ENCODE measurements around the gene RETN.

RETN gene

DNA sequence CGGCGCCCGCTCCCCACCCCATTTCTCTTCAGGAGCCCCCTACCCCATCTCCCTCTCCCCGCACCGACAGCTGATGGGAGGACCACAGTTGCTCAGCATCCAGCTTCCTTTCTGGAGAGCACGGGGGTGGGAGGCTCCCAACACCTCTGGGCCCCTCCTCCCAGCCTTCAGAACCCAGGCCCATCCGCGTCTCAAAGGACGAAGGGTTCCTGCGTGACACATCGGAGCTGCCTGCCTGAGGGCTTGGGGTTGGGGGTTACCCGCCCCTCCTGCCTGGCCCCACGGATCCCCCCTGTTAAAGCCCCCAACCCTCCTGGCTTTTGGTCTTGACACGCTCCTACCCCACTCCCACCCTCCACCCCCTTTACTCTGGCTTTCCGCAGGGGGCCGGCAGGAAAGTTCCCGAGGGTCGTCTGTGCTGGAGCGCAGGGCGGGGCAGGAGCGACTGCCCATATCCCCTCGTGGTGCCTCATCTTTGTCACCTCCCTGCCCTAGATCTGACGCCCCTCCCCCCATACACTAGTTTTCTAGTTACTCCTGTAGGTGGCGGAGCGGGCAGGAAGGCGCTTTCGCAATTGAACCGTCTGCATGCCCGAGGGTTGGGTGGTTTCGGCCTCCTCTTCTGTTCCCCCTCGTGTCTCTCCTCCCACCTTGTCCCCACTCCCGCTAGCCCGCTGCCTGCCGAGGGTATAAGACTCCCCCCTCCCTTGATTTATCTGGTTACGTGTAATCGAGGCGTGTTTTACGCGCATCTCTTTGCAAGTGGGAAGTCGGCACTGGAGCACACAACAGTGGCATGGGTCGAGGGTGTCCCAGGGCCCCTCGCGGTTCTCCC lies 12.7 kb downstream of the RETN start:
- DNase-seq (ENCODE audit: low read depth in 3 of 3), result peak; percentile 76 to 84 (median 84)

DNA sequence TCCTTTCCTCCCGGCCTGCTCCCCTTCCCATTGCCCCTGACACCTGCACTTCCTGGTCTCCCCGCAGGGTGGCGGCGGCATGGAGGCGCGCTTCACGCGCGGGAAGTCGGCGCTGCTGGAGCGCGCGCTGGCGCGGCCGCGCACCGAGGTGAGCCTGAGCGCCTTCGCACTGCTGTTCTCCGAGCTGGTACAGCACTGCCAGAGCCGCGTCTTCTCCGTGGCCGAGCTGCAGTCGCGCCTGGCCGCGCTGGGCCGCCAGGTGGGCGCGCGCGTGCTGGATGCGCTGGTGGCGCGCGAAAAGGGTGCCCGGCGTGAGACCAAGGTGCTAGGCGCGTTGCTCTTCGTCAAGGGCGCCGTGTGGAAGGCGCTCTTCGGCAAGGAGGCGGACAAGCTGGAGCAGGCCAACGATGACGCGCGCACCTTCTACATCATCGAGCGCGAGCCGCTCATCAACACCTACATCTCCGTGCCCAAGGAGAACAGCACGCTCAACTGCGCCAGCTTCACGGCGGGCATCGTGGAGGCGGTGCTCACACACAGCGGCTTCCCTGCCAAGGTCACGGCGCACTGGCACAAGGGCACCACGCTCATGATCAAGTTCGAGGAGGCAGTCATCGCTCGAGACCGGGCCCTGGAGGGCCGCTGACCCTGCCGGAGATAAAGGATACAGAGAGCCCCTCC lies 13.5 kb downstream of the RETN start:
- DNase-seq (ENCODE audit: low read depth in 3 of 3), result no peak

DNA sequence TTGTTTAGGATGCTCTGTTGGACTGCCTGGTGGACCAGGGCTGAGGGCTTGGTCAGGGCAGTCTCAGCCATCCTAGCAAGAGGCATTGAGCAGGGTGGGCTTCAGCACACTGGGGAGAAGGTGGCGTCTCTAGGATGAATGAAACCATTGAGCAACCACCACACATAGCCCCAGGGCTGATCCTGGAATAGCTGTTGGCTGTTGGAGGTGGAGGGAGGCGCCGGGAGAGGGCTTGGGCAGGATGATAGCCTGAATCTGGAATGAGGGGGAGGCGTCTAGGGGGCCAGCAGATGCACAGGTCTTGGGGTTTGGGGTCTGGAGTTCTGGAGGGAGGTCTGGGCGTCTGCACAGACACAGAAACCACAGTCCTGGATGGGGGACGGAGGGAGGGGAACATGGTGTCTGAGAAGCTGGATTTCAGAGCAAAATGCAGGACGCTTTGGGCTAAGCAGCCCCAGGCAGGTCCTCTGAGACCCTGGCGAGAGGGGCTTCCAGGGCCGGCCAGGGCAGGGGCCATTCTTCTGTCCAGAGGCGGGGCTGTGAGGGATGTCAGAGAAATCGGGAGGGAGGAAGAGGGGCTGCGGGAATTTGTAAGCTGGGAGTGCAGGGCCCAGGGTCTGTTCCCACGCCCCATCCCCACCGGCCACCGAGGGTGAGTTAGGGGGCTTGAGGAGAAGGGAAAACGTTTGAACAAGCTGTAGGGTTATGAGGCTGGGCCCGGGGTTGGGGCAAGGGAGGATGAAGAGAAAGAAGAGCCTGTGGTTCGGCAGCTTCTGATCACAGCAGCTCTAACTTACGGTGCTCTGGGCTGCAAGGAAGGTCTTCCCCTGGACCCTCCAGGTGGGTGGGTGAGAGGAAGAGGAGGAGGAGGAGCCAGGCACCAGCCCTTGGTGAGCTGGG lies 16.9 kb downstream of the RETN start:
- no peak for DNase-seq (ENCODE audit: low read depth in 3 of 3)

DNA sequence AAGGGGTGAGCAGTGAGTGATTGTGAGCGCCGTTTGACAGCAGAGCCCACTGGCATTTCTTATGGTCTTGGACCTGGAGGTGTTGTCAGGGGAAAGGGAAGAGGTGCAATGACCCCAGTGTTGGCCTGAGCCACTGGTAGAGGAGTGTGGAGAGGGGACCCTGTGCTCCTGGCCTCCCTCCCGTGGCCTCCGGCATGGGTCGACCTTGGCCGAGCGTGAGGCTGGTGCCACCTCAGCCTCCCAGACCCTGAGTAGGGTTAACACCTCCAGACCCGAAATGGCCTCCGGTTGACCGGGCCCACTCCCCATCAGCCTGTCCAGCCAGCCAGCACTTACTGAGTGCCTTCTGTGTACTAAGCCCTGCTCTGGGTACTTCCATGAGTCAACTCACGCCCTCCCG lies 18.3 kb downstream of the RETN start:
- no peak for DNase-seq (ENCODE audit: low read depth in 3 of 3)

DNA sequence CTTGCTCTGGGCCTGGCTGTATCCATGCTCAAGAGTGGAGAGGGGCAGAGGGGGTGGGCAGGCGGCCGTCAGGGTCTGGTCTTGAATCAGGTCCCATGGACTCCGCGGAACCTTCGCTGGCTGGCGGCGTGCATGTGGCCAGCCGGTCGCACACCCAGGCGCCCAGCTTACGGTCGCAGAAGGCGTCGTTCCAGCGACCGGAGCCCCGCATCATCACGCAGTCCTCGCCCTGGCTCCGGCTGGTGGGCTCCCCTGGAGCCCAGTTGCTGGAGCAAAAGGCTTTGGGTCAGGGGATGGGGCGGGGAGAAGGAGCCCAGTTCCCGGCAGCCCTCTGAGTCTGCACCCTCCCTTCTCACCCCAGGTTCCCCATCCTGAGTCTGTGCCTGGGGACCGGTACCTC lies 20.3 kb downstream of the RETN start:
- no peak for DNase-seq (ENCODE audit: low read depth in 3 of 3)

DNA sequence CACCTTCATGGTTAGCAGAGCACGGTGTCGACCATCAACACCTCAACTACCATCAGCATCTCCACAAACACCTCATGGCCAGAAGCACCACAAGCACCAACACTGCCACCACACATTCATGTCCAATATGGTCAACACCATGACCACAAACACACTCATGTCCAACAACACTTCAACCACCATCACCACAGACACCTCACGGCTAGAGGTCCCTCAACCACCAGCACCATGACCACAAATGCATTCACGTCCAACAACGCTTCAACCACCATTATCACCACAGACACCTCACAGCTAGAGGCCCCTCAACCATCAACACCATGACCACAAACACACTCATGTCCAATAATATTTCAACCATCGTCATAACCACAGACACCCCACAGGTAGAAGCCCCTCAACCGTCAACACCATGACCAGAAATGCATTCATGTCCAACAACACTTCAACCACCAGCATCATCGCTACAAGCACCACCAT lies 22.0 kb downstream of the RETN start:
- no peak for DNase-seq (ENCODE audit: low read depth in 3 of 3)

DNA sequence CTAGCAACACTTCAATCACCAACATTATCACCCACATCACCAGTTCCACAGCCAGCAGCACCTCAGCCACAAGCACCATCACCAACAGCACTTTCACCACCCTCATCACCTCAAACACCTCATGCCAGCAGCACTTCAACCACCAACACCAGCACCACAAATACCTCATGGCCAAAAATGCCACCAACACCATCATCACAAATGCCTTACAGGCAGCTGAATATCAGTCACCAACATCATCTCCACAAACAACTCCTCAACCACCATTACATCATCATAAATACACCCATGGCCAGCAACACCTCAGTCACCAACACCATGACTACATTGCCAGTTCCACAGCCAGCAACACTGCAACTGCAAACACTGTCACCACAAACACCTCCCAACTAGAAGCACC lies 22.6 kb downstream of the RETN start:
- no peak for DNase-seq (ENCODE audit: low read depth in 3 of 3)

DNA sequence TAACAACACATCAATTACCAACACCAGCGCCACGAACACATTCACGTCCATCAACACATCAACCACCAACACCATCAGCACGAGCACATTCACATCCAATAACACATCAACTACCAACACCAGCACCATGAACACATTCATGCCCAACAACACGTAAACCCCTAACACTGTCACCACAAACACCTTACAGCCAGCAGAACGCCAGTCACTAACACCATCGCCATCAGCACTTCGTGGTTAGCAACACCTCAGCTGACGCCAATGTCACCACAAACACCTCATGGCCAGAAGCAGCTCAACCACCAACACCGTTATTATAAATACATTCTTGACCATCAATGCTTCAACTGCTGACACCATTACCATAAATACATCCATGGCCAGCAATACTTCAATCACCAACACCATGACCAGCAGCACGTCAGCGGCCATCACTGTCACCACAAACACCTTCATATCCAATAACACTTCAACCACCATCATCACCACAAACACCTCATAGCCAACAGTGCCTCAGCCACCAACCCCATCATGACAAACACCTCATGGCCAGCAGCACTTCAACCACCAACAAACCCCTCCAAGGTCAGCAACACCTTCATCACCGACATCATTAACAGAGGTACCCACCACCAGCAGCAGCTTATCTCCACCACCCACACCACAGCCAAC lies 23.7 kb downstream of the RETN start:
- DNase-seq (ENCODE audit: low read depth in 3 of 3), result no peak

DNA sequence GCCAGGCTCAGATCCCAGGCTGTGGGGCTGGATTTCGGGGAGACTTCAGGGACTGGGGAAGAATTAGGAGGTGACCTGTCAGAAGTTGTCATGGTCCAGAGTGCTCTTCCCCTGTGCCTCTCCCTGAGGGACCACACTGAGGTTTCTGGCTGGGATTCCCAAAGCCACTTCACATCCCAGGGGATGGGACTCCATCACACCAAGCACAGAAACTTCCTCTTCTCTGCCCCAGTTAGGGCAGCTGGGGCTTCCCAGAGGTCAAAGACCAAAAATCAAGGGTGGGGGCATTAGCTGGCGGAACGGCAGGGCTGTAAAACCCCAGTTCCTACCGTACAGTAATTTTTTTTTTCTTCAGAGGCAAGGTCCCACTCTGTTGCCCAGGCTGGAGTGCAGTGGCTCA lies 25.6 kb downstream of the RETN start:
- no peak for DNase-seq (ENCODE audit: low read depth in 3 of 3)

DNA sequence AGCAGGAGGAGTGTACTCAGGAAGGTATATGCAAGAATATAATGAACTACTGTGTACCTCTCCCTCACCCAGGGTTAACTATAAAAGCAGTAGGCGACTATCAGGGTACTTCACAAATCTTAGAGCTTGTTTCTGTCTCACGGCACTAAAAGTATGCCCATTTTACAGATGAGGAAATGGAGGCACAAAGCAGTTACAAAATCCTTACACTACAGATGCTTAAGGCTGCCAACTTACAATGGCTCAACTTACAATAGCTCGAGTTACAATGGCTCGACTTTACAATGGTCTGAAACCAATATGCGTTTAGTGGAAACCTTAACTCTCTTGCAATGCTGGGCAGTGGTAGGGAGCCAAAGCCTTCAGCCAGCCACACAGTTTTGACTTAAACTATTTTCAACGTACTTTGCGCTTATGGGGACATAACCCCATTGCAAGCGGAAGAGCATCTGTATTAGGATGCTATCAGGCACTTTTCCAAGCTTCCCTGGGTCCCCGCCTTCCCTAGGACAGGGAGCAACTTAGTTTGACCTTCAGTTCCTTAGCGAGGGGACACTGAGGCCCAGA lies 29.0 kb downstream of the RETN start:
- DNase-seq (ENCODE audit: low read depth in 3 of 3), result no peak

DNA sequence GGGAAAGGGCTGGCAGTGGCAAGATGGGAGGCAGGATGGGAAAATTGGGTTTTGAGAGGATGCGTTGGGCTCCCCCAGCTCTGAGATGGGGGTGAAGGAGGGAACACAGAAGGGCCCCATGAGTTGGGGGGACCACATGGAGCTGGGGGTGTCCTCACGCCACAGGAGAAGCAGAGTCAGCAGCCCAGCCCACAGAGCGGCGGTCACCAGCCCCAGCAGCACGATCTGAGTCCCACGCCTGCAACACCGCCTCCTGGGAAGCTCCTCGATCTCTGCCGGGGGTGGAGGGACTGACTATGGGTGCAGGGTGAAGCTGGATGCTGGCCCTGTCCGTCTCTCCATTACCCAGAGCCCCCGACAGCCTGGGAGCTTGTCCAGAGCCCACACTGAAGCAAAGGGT lies 29.7 kb downstream of the RETN start:
- DNase-seq (ENCODE audit: low read depth in 3 of 3), result no peak

DNA sequence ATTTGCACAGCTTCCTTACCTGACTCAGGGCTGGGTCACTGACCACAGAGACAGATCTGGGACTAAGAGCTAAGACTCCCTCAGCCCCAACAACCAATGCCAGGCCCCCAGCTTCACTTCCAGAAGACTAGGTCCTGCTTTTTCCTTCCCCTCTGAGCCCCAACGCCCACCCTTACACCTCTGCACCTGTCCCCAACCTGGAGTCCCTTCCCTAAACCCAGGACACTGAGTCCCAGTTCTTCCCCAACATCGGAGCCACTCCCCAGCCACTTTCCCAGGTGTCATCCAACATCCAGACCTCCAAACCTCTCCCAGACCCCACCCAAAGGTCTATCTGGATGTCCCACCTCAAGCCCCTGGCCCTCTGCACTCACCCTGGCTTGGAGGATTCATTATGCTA lies 30.2 kb downstream of the RETN start:
- no peak for DNase-seq (ENCODE audit: low read depth in 3 of 3)

DNA sequence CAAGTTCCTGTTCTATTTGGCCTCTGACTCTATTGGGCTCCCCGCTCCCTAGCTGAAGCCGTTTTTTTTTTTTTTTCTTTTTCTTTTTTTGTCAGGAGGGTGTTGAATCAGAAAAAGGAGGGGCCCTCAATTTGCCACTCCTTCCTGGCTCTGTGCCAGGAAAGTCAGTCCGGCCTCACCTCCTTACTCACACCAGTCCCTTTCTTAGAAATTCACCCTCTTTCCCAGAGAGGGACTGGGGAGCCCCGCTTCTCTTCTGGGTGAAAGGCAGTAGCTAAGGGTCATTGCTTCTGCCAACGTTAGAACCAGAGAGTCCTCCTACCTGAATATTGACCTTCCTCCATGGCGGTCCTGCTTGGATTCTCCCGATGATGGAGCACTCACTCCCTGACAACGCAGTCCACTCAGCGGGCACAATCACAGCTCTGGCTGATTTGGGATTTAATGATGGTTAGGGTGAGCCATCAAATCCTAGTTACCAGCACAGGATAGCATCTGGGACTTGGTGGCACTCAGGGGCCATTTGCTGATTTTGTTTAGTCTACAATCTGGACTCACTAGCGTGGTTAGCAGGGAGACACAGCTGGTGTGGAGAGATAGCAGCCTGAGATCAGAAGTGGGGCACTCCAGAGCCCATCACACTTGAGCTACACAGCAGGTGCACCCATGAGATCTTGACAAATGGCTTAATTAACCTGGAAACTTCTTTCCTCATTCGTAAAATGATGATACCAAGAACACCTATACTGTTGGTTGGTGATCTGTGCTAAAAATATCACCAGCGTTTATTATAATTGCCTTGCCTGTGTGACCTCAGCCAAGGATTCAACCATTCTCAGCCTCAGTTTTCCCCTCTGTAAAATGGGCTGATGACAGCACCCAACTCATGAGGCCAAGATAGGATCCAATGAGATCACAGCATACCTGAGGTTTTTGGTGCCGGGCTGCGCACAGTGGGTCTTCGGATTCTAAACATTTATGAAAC lies 30.9 kb downstream of the RETN start:
- peak in 1 of 3 experiments; percentile 61 for DNase-seq (ENCODE audit: low read depth in 3 of 3)

DNA sequence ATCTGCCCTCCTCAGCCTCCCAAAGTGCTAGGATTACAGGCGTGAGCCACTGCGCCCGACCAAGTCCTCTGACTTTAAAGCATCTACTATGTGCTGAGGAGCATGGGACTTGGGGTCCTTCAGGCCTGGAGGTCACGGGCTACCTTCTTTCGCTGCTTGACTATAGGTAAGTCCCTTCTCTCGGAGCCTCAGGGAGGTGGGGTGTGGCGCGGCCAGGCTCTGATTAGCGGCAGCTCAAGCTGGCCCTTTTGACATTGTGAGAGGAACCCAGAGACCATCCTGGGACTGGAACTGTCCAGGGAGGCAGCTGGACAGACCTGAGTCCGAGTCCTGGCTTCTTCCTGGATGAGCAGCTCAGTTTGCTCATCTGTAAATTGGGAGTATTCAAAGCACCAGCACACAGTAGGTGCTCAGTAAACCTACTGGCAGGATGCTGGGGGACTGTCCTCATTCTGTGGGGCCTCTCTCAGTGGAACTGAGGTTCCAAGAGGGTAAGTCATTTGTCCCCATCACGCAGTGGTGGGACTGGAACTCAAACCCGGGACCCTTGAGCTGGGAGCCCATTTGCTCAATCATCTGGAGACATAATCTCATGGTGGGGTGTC lies 32.3 kb downstream of the RETN start:
- DNase-seq (ENCODE audit: low read depth in 3 of 3), result no peak

DNA sequence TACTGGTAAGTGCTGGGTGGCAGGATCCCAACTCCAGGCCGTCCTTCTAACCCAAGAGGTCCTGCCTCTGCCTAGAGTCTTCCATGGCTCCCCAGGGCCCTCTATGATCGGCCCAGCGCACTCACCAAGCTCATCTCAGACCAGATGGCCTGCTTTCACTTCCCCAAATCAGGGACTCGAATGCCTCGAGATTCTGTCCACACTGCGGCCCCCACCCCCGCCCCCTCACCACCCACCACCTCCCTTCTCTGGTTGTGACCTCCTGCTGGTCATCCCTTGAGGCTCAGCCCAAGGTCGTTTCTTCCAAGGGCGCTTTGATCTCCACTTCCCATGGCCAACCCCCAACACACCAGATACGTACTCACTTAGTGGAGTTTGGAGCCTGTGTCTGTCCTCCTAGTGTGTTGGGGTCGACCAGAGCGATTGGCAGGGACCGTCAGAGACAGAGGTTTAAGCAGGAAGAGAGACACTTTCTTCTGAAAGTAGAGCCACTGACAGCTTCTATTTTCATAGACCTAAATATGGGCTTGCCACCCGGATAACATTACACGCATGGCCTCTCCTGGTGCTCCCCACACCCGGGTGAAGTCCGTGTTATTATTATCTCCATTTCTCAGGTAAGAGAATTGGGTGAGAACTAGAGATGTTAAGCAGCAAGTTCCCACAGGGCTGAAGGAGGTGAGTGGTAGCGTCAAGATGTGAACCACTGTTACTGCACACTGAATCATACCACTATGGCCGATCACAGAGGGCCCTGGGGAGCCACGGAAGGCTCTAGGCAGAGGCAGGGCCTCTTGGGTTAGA lies 33.0 kb downstream of the RETN start, which contains the start of gene FCER2:
Gene FCER2, minus strand, starts transcription at position 478 of the 804 bp plus-strand sequence. CDS start 2,371 bp downstream, outside the sequence.
- DNase-seq (ENCODE audit: low read depth in 3 of 3), result no peak

DNA sequence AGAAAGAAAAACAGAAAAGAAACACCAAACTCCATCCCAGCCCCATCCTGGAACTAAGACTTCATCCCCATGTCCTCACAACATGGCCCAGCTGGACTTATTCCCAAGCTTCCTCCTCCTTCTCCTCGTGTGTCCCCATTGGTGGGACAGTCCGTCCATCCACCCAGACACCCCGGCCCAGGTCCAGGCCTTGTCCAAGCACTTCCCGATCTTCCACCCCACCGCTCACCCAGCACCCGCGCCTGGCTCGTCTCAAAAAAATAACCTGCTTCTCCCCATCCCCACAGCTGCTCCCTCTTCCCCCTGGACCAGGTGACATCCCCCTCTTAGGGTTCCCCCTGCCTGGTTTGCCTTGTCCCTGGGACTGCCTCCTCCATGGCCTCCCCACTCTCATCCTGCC lies 34.5 kb downstream of the RETN start:
- no peak for DNase-seq (ENCODE audit: low read depth in 3 of 3)

DNA sequence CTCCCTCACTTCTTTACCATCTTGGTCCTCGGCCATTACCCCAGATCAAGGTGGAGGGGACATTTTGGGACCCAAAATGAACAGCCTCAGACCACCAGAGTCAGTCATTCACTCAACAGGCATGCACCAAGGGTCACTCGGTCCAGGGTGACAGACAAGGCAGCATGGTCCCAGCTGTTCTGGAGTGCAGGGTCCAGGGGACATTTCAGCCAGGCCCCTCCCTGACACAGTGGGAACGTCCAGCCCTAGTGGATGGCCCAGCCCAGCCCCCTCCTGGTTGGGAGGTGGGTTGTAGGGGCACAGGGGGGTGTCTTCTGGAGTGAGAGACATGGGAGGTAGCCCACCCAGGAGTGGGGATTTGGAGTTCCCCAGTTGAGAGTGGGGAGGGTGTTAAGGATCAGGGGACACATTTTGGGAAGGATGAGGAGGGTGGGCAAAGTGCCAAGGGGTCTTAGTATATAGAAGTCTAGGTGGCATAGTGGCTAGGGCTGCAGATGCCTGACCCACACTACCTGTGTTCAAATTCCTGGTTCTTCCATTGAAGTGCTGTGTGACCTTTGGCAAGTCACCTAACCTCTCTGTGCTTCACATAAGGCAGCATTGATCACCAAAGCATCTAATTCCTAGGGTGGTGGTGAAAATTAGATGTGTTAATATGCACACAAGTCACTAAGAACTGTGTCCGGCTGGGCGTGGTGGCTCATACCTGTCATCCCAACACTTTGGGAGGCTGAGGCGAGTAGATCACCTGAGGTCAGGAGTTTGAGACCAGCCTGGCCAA lies 35.6 kb downstream of the RETN start:
- DNase-seq (ENCODE audit: low read depth in 3 of 3), result no peak

All from stimulated activated CD4-positive, alpha-beta T cell treated with anti-CD3 and anti-CD28 coated beads, TNF-alpha, amount 100 ng/mL, for 24 hours (primary cell).